Suprapubic skin (tissue), 4 donors: ENCODE measurements around the gene APAF1.

Experiments used
- CTCF ChIP-seq, 2 donors: fragments of 200-600 bp in 1 of 2; fragments of 450-650 bp in 1 of 2; sonication (generic) in 1 of 2; IDR thresholded peaks; one replicate each; pipeline ENCODE4 v1.5.1; 2016 to 2019; ENCODE audit warnings: antibody characterized with exemption in 2 of 2, mild to moderate bottlenecking in 1 of 2, moderate library complexity in 1 of 2
- EP300 ChIP-seq: sonication (generic); formaldehyde crosslinking; IDR thresholded peaks from one replicate; pipeline ENCODE4 v1.6.1; 2017; ENCODE audit warnings: antibody characterized with exemption
- POLR2AphosphoS5 ChIP-seq, 3 donors: sonication (generic); formaldehyde crosslinking; IDR thresholded peaks; one replicate each; pipeline ENCODE4 v1.6.1; 2017; ENCODE audit warnings: antibody characterized with exemption in 3 of 3

GRCh38 chr12:98733667-98734350 is 88.7 kb downstream of the APAF1 start:
- no peak for TF ChIP-seq POLR2AphosphoS5 (IDR thresholded peaks at IDR 0.05)
- no peak for TF ChIP-seq CTCF (IDR thresholded peaks at IDR 0.05)
- no peak for TF ChIP-seq EP300
